Activated CD4-positive, alpha-beta T cell treated with anti-CD3 and anti-CD28 coated beads, Interleukin-2, amount 50 U/mL, for 24 hours (primary cell): ENCODE results near the gene LIPG.
"Not testable (repeated sequence)": the region's sequence is repeated elsewhere in the genome, so short reads cannot be mapped to it uniquely, and the experiment has no call there.

Source experiments
- DNase-seq, 2 donors: peaks; one replicate each; pipeline ENCODE4 v3.0.0-alpha.2; 2020; ENCODE audit warnings: low read depth in 1 of 2, low spot score in 1 of 2

The LIPG gene

GRCh38 chr18:49572611-49573345, 10.9 kb downstream of the LIPG start:
- no peak for DNase-seq

- no peak for DNase-seq
Observed at GRCh38 chr18:49573835-49574234, 12.0 kb downstream of the LIPG start.

- DNase-seq, result not testable (repeated sequence)
Observed at GRCh38 chr18:49579041-49579440, 17.2 kb downstream of the LIPG start.

GRCh38 chr18:49579583-49579982, 17.7 kb downstream of the LIPG start:
- DNase-seq, result not testable (repeated sequence)

- no peak for DNase-seq
Observed at GRCh38 chr18:49580279-49580678, 18.4 kb downstream of the LIPG start.

GRCh38 chr18:49581371-49581770, 19.5 kb downstream of the LIPG start:
- no peak for DNase-seq

GRCh38 chr18:49582579-49582978, 20.7 kb downstream of the LIPG start:
- DNase-seq, result no peak

- DNase-seq, result no peak
Observed at GRCh38 chr18:49584394-49584793, 22.5 kb downstream of the LIPG start.

- DNase-seq, result not testable (repeated sequence)
Observed at GRCh38 chr18:49584951-49585350, 23.1 kb downstream of the LIPG start.

GRCh38 chr18:49585781-49586663, 24.2 kb downstream of the LIPG start:
- DNase-seq, result no peak

GRCh38 chr18:49588171-49588570, 26.3 kb downstream of the LIPG start:
- DNase-seq, result no peak

GRCh38 chr18:49588971-49589370, 27.1 kb downstream of the LIPG start:
- DNase-seq, result no peak

GRCh38 chr18:49590608-49591007, 28.8 kb downstream of the LIPG start:
- DNase-seq, result no peak

- DNase-seq, result no peak
Observed at GRCh38 chr18:49591271-49591670, 29.4 kb downstream of the LIPG start.

GRCh38 chr18:49591775-49592174, 29.9 kb downstream of the LIPG start:
- no peak for DNase-seq

- no peak for DNase-seq
Observed at GRCh38 chr18:49596687-49597086, 34.8 kb downstream of the LIPG start.

GRCh38 chr18:49597157-49597931, 35.5 kb downstream of the LIPG start:
- no peak for DNase-seq

- no peak for DNase-seq
Observed at GRCh38 chr18:49601211-49601610, 39.4 kb downstream of the LIPG start.

GRCh38 chr18:49608366-49609255, 46.8 kb downstream of the LIPG start:
- no peak for DNase-seq

GRCh38 chr18:49609256-49610021, 47.6 kb downstream of the LIPG start:
- no peak for DNase-seq
